HepG2 (cell line): ENCODE data around the gene ACSM5. TPM values are rescaled to one million over a fixed set of nuclear protein-coding genes. Genes with fewer than 3 reads are reported as not detected.

ENCODE experiments used
- ATAC-seq: fragments of 200-7000 bp; cut with Tn5 transposase; 3 replicates; pipeline ENCODE4 v1.9.1; 2020; ENCODE audit warnings: mild to moderate bottlenecking, moderate library complexity
- BruUV-seq: library from RNA; stranded (reverse); fragments of 400-500 nt; replicated peaks from 2 replicates; lab custom pipeline; 2021; lab: Mats Ljungman, UMichigan
- CTCF ChIA-PET: fragments of 300-600 bp; formaldehyde crosslinking; extraction: SDS; loops from one replicate; lab custom pipeline; 2021; ENCODE audit warnings: low total read pairs, inconsistent platforms, low intra/inter-chr PET ratio; lab: Yijun Ruan, JAX
- POLR2A ChIA-PET: fragments of 350-600 bp; sonication (Branson Sonifier 250); formaldehyde crosslinking; loops from one replicate; lab custom pipeline; 2020; ENCODE audit warnings: antibody characterized with exemption, inconsistent platforms; lab: Yijun Ruan, JAX
- DNase-seq: peaks from one replicate; pipeline ENCODE4 v3.0.0-alpha.2; 2015; ENCODE audit warnings: low spot score
- FAIRE-seq: peaks from 3 replicates; lab custom pipeline; 2011; peaks lifted over from hg19 to GRCh38; lab: Jason Lieb, UNC
- H2AFZ ChIP-seq: one replicate; pipeline ENCODE4 v1.6.1; 2011; ENCODE audit warnings: low read length, inconsistent platforms
- H3K27ac ChIP-seq: fragments of 300-600 bp; 3 replicates; pipeline ENCODE4 v1.8.0; 2011; ENCODE audit warnings: mixed run types, mild to moderate bottlenecking, mixed read lengths, low read length, inconsistent platforms; ENCODE audit not compliant: insufficient read depth; ENCODE audit errors: extremely low read length
- H3K27me3 ChIP-seq, 2 experiments: fragments of 200-600 bp in 1 of 2; 2 replicates in 1 of 2; 3 replicates in 1 of 2; pipeline versions ENCODE4 v1.6.0 to v1.8.0; 2011; ENCODE audit warnings: low read length in 2 of 2, mild to moderate bottlenecking in 2 of 2, moderate library complexity in 2 of 2, inconsistent platforms in 1 of 2; ENCODE audit not compliant: insufficient read depth in 2 of 2, control insufficient read depth in 1 of 2
- H3K36me3 ChIP-seq, 2 experiments: fragments of 200-600 bp in 1 of 2; replicated peaks in 1 of 2; 2 replicates in 1 of 2; 3 replicates in 1 of 2; pipeline versions ENCODE4 v1.5.1 to v1.8.0; 2011; ENCODE audit warnings: low read length in 2 of 2, inconsistent platforms in 1 of 2; ENCODE audit not compliant: insufficient read depth in 2 of 2, control insufficient read depth in 1 of 2
- H3K4me1 ChIP-seq: 2 replicates; pipeline ENCODE4 v1.5.1; 2012; ENCODE audit warnings: low read length, inconsistent platforms; ENCODE audit not compliant: insufficient read depth
- H3K4me2 ChIP-seq: 2 replicates; pipeline ENCODE4 v1.6.0; 2011; ENCODE audit warnings: low read depth, low read length, inconsistent platforms
- H3K4me3 ChIP-seq, 3 experiments: fragments of 200-600 bp in 1 of 3; sonication (generic), shearing (Covaris generic) in 1 of 3; replicated peaks in 1 of 3; 2 replicates each; pipeline ENCODE4 v1.5.1; 2011 to 2016; ENCODE audit warnings: low read length in 3 of 3, inconsistent platforms in 2 of 3, low read depth in 2 of 3, mild to moderate bottlenecking in 2 of 3, control low read depth in 1 of 3, mixed read lengths in 1 of 3; ENCODE audit not compliant: insufficient read depth in 1 of 3
- H3K79me2 ChIP-seq: one replicate; pipeline ENCODE4 v1.6.1; 2011; ENCODE audit warnings: low read length, inconsistent platforms; ENCODE audit not compliant: insufficient read depth
- H3K9ac ChIP-seq: 2 replicates; pipeline ENCODE4 v1.6.0; 2011; ENCODE audit warnings: mild to moderate bottlenecking, low read depth, low read length, inconsistent platforms; ENCODE audit not compliant: insufficient read depth
- H3K9me3 ChIP-seq: 2 replicates; pipeline ENCODE4 v1.5.1; 2012; ENCODE audit warnings: mild to moderate bottlenecking, low read length
- H4K20me1 ChIP-seq: 2 replicates; pipeline ENCODE4 v1.6.0; 2011; ENCODE audit warnings: inconsistent platforms, mild to moderate bottlenecking, low read length, moderate library complexity; ENCODE audit not compliant: insufficient read depth
- AFF4 ChIP-seq: sonication (generic); formaldehyde crosslinking; IDR thresholded peaks from 2 replicates; pipeline ENCODE4 v1.4.0; 2020; ENCODE audit warnings: missing genetic modification reagents
- CCAR2 ChIP-seq: fragments of 200-400 bp; formaldehyde crosslinking; optimal IDR thresholded peaks from 2 replicates; pipeline ENCODE3; 2018; ENCODE audit warnings: low read depth, mild to moderate bottlenecking, low read length, moderate library complexity
- CCDC6 ChIP-seq: sonication (generic); formaldehyde crosslinking; IDR thresholded peaks from 2 replicates; pipeline ENCODE4 v1.8.1; 2022; ENCODE audit warnings: mild to moderate bottlenecking, missing genetic modification reagents, moderate library complexity
- CEBPZ ChIP-seq: IDR thresholded peaks from 2 replicates; pipeline ENCODE4 v1.6.1; 2012; ENCODE audit warnings: low read length, improper control_type of control experiment
- DZIP1 ChIP-seq: sonication (generic); formaldehyde crosslinking; IDR thresholded peaks from 2 replicates; pipeline ENCODE4 v1.5.0; 2020; ENCODE audit warnings: mild to moderate bottlenecking, missing genetic modification reagents
- EED ChIP-seq: sonication (generic); formaldehyde crosslinking; IDR thresholded peaks from 2 replicates; pipeline ENCODE4 v1.5.0; 2020; ENCODE audit warnings: mild to moderate bottlenecking, missing genetic modification reagents
- MIER3 ChIP-seq: IDR thresholded peaks from 2 replicates; pipeline ENCODE4 v1.6.1; 2016; ENCODE audit warnings: missing compliant biosample characterization, borderline replicate concordance
- MTA3 ChIP-seq: sonication (generic); formaldehyde crosslinking; IDR thresholded peaks from 2 replicates; pipeline ENCODE4 v1.4.0; 2020; ENCODE audit warnings: missing genetic modification reagents
- PHF5A ChIP-seq: IDR thresholded peaks from one replicate; pipeline ENCODE4 v1.6.1; 2018; ENCODE audit warnings: low read depth, missing genetic modification reagents; ENCODE audit not compliant: unreplicated experiment
- RORA ChIP-seq: sonication (generic); formaldehyde crosslinking; IDR thresholded peaks from 2 replicates; pipeline ENCODE4 v1.5.0; 2020; ENCODE audit warnings: mild to moderate bottlenecking, missing genetic modification reagents, moderate library complexity
- SALL1 ChIP-seq: sonication (generic); formaldehyde crosslinking; IDR thresholded peaks from 2 replicates; pipeline ENCODE4 v1.8.0; 2022; ENCODE audit warnings: mild to moderate bottlenecking, missing genetic modification reagents
- SRSF4 ChIP-seq: fragments of 200-400 bp; formaldehyde crosslinking; IDR thresholded peaks from one replicate; pipeline ENCODE4 v1.6.1; 2018; ENCODE audit warnings: mild to moderate bottlenecking, low read depth, low read length, moderate library complexity; ENCODE audit not compliant: poor library complexity, severe bottlenecking
- ZNF33A ChIP-seq: sonication (generic); formaldehyde crosslinking; IDR thresholded peaks from 2 replicates; pipeline ENCODE4 v1.5.1; 2020; ENCODE audit warnings: missing genetic modification reagents, mild to moderate bottlenecking, moderate library complexity, borderline replicate concordance
- WGBS: methylation state at CpG from one replicate; pipeline ENCODE4 v1.1.6; 2017; ENCODE audit warnings: low lambda C conversion rate; 5-methylcytosine and 5-hydroxymethylcytosine counted together
- in situ Hi-C: cut with HindIII; loops from 2 replicates; pipeline ENCODE4 v1.10.0; 2017; ENCODE audit warnings: low pct_unique_long_range_greater_than_20kb; ENCODE audit not compliant: extremely low pct_ligation_motif_present
- intact Hi-C: fragments of 100-400 bp; cut with micrococcal nuclease; formaldehyde crosslinking; loops from one replicate; pipeline ENCODE4 v1.10.0; 2022; ENCODE audit not compliant: unreplicated experiment
- polyA plus RNA-seq, 8 experiments: library from polyadenylated mRNA; depleted of rRNA in 3 of 8; stranded (reverse) in 7 of 8; unstranded in 1 of 8; fragments of >200 nt; fragmentation: Illumina TruSeq in 4 of 8; extraction: Trizol in 4 of 8; gene quantifications; 2 replicates each; pipeline versions ENCODE4 v1.2.1 to v1.2.3, GENCODE V29; 2011 to 2016; ENCODE audit warnings: low read depth in 4 of 8, missing spikeins in 1 of 8, mixed read lengths in 1 of 8; ENCODE audit not compliant: insufficient read depth in 1 of 8
- total RNA-seq, 5 experiments: library from RNA; depleted of rRNA; stranded (reverse); fragments of >200 nt; fragmentation: Illumina TruSeq; extraction: Trizol; gene quantifications; 2 replicates each; pipeline ENCODE4 v1.2.3, GENCODE V29; 2016; ENCODE audit warnings: low read depth in 1 of 5

Gene ACSM5
- total and polyA plus RNA-seq, 2 of the 13 experiments (the other 11 are each of a cell fraction or from before 2014, with no cell fraction given) = 9.1 to 15.0 TPM

DNA sequence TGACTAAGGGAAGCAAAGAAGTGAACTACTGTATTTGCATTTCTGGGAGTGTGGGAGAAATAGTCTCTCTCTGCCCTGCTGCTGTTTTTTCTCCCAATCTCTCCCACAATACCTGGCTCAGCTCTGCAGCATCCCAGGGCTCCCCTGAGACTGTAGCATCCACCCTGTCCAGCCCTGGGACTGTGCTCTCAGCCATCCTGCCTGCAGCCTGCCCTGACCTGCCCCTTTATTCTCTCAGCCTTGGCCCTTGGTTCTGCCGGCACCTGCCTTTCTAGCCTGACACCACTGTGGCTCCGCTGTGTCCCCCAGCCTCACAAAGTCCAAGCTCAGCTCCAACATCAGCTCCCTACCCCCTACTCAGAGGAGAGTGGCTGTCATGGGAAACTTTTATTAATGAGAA is 6.7 kb upstream of the ACSM5 start:
- no TSS peak for BruUV-seq
- H3K27ac ChIP-seq = no peak overlapping the region
- WGBS = 38% methylated on average over 2 of the region's 2 CpGs
- H3K4me3 ChIP-seq = peak overlapping the region in 1 of 3 experiments; percentile 8; a peak in 1 of 6 replicates
- intact Hi-C loops = loop anchor here (10.0 kb wide), 1 partner anchor 142 kb away; no protein-coding TSS in a partner anchor
- H3K79me2 ChIP-seq = no peaks in the 10 kb centered on the region
- in situ Hi-C loops = no loop called here
- peak overlapping the region; percentile 43 for H3K4me2 ChIP-seq
- H3K36me3 ChIP-seq = no peaks in the 10 kb centered on the region
- H2AFZ ChIP-seq = no peak overlapping the region
- H3K4me1 ChIP-seq = peaks cover 69% of the 10 kb centered on the region
- no peak for FAIRE-seq
- ATAC-seq = peak; percentile 61
- 0 out of 5 replicates have a peak, but pooled peaks cover 0 to 2% of the 10 kb centered on the region in 2 experiments for H3K27me3 ChIP-seq
- peak overlapping the region; percentile 7; the same call in 1 of the 2 replicates for H3K9ac ChIP-seq
- ChIA-PET POLR2A (interaction anchor here (1.4 kb wide), 1 partner anchor 17 kb away, joined by 4 read pairs; no protein-coding TSS in a partner anchor), CTCF (no interaction called here)
- no peaks in the 10 kb centered on the region for H3K9me3 ChIP-seq
- no peaks in the 10 kb centered on the region for H4K20me1 ChIP-seq
- DNase-seq = no peak
- TF ChIP-seq PHF5A (CRISPR knock-in tag) (no peak), MIER3 (CRISPR knock-in tag) (no peak), RORA (CRISPR knock-in tag) (no peak), CCAR2 (no peak), ZNF33A (no peak), MTA3 (no peak), CCDC6 (CRISPR knock-in tag) (no peak), AFF4 (CRISPR knock-in tag) (no peak), SALL1 (CRISPR knock-in tag) (peak; percentile 29; the same call in 1 of the 2 replicates), SRSF4 (no peak), CEBPZ (no peak), EED (CRISPR knock-in tag) (no peak), DZIP1 (CRISPR knock-in tag) (0 out of 2 replicates have a peak, but pooled peaks have one; percentile 40)
